Measurements from ENCODE around the gene RPL15.

RPL15 gene

DNA sequence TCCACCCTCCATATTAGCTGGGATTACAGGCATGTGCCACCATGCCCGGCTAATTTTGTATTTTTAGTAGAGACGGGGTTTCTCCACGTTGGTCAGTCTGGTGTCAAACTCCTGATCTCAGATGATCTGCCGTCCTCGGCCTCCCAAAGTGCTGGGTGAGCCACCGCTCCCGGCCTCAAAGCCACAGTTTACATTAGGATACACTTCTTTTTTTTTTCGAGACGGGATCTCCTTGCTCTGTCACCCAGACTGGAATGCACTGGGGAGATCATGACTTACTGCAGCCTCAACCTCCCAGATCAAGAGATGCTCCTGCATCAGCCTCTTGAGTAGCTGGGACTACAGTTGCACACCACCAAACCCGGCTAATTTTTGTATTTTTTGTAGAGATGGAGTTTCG lies 25.6 kb downstream of the RPL15 start:
- Histone ChIP-seq H3K9ac (ENCODE audit: low read length in 5 of 5) (no peak overlapping the region), H3K4me3 (ENCODE audit: low read depth in 1 of 5, low read length in 5 of 5) (no peak overlapping the region), H3K27ac (ENCODE audit: low read depth, low read length) (no peak overlapping the region), H3K27me3 (ENCODE audit: control insufficient read depth in 5 of 5, insufficient read depth in 4 of 5, low read length in 5 of 5) (no peaks in the 10 kb centered on the region), H3K36me3 (ENCODE audit: control insufficient read depth in 5 of 5, insufficient read depth in 5 of 5, low read length in 5 of 5) (no peaks in the 10 kb centered on the region), H3K4me1 (ENCODE audit: control insufficient read depth in 5 of 5, insufficient read depth in 5 of 5, low read length in 5 of 5) (peaks cover 4 to 21% (median 18%) of the 10 kb centered on the region in 5 donors), H3K9me3 (ENCODE audit: control insufficient read depth in 5 of 5, low read length in 5 of 5) (peaks cover 0 to 5% (median 0%) of the 10 kb centered on the region in 5 donors)

DNA sequence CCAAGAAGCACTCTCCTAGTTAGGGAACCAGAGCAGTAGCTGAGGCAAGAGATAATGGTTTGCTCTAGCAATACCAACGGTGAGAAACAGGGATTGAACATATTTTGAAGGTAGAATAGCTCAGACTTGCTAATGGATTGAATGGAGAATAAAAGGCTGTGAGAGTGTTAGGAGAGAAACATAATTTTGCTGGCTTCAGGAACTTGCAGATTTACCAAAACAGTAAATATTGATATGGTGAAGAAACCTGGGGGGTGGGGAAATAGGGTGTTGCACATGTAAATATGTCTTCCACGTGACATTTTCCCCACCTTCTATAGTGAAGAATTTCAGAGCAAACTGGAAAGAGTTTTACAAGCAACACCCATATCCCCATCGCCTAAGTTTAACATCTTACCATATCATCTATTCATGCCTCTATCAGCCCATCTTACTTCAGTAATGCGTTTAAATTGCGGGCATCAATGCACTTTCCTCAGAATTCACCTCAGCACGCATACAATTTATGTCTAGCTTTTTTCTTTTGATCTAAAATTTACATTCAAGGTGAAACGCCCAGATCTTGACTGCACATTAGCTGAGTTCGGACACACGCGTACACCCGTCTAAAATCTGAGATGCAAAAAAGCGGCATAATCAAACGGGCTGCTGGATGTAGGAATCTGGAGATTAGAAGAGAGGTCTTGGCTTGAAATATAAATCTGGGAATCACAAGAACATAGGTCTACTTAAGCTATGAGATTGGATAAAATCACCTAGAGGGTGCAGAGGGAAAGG lies 27.3 kb downstream of the RPL15 start:
- Histone ChIP-seq H3K9me3 (ENCODE audit: control insufficient read depth in 5 of 5, low read length in 5 of 5) (no peaks in the 10 kb centered on the region), H3K36me3 (ENCODE audit: control insufficient read depth in 5 of 5, insufficient read depth in 5 of 5, low read length in 5 of 5) (peaks cover 0 to 3% (median 0%) of the 10 kb centered on the region in 5 donors), H3K27me3 (ENCODE audit: control insufficient read depth in 5 of 5, insufficient read depth in 4 of 5, low read length in 5 of 5) (no peaks in the 10 kb centered on the region), H3K4me3 (ENCODE audit: low read depth in 1 of 5, low read length in 5 of 5) (peak overlapping the region; percentile 67 to 76 (median 74)), H3K27ac (ENCODE audit: low read depth, low read length) (no peak overlapping the region), H3K9ac (ENCODE audit: low read length in 5 of 5) (peak overlapping the region in 2 of 5 donors; percentile 23 to 43), H3K4me1 (ENCODE audit: control insufficient read depth in 5 of 5, insufficient read depth in 5 of 5, low read length in 5 of 5) (peaks cover 4 to 37% (median 31%) of the 10 kb centered on the region in 5 donors)

- H3K9ac ChIP-seq (ENCODE audit: low read length in 5 of 5), result peak within 1 kb of the TSS; percentile 11 to 95 (median 80)
- H3K27ac ChIP-seq (ENCODE audit: low read depth, low read length), result peak within 1 kb of the TSS; percentile 82
- H3K27me3 ChIP-seq (ENCODE audit: control insufficient read depth in 5 of 5, insufficient read depth in 4 of 5, low read length in 5 of 5), result no peaks in the 10 kb centered on the region
- H3K36me3 ChIP-seq (ENCODE audit: control insufficient read depth in 5 of 5, insufficient read depth in 5 of 5, low read length in 5 of 5), result peaks cover 0 to 3% (median 0%) of the 10 kb centered on the region in 5 donors
- H3K9me3 ChIP-seq (ENCODE audit: control insufficient read depth in 5 of 5, low read length in 5 of 5), result no peaks in the 10 kb centered on the region
- peak within 1 kb of the TSS; percentile 74 to 94 (median 79) for H3K4me3 ChIP-seq (ENCODE audit: low read depth in 1 of 5, low read length in 5 of 5)
- peaks cover 4 to 45% (median 39%) of the 10 kb centered on the region in 5 donors for H3K4me1 ChIP-seq (ENCODE audit: control insufficient read depth in 5 of 5, insufficient read depth in 5 of 5, low read length in 5 of 5)
Measured at GRCh38 chr3:23944861-23945662, 28.1 kb downstream of the RPL15 start, which contains the start of gene NR1D2. NR1D2 (plus strand) TSS chr3:23945286; CDS start chr3:23945579, 293 bp downstream.

GRCh38 chr3:23945663-23945912 lies 28.7 kb downstream of the RPL15 start:
- Histone ChIP-seq H3K4me3 (ENCODE audit: low read depth in 1 of 5, low read length in 5 of 5) (peak overlapping the region in 4 of 5 donors; percentile 48 to 74 (median 66)), H3K36me3 (ENCODE audit: control insufficient read depth in 5 of 5, insufficient read depth in 5 of 5, low read length in 5 of 5) (peaks cover 0 to 3% (median 0%) of the 10 kb centered on the region in 5 donors), H3K27ac (ENCODE audit: low read depth, low read length) (no peak overlapping the region), H3K9me3 (ENCODE audit: control insufficient read depth in 5 of 5, low read length in 5 of 5) (no peaks in the 10 kb centered on the region), H3K9ac (ENCODE audit: low read length in 5 of 5) (peak overlapping the region in 2 of 5 donors; percentile 42 to 70), H3K4me1 (ENCODE audit: control insufficient read depth in 5 of 5, insufficient read depth in 5 of 5, low read length in 5 of 5) (peaks cover 4 to 50% (median 44%) of the 10 kb centered on the region in 5 donors), H3K27me3 (ENCODE audit: control insufficient read depth in 5 of 5, insufficient read depth in 4 of 5, low read length in 5 of 5) (no peaks in the 10 kb centered on the region)

- peaks cover 4 to 52% (median 46%) of the 10 kb centered on the region in 5 donors for H3K4me1 ChIP-seq (ENCODE audit: control insufficient read depth in 5 of 5, insufficient read depth in 5 of 5, low read length in 5 of 5)
- no peaks in the 10 kb centered on the region for H3K9me3 ChIP-seq (ENCODE audit: control insufficient read depth in 5 of 5, low read length in 5 of 5)
- H3K36me3 ChIP-seq (ENCODE audit: control insufficient read depth in 5 of 5, insufficient read depth in 5 of 5, low read length in 5 of 5), result peaks cover 0 to 3% (median 0%) of the 10 kb centered on the region in 5 donors
- H3K27ac ChIP-seq (ENCODE audit: low read depth, low read length), result peak overlapping the region; percentile 82
- H3K27me3 ChIP-seq (ENCODE audit: control insufficient read depth in 5 of 5, insufficient read depth in 4 of 5, low read length in 5 of 5), result no peaks in the 10 kb centered on the region
- H3K9ac ChIP-seq (ENCODE audit: low read length in 5 of 5), result peak overlapping the region; percentile 11 to 95 (median 80)
- H3K4me3 ChIP-seq (ENCODE audit: low read depth in 1 of 5, low read length in 5 of 5), result peak overlapping the region; percentile 74 to 94 (median 82)
Measured at GRCh38 chr3:23945913-23946687, 29.2 kb downstream of the RPL15 start.

DNA sequence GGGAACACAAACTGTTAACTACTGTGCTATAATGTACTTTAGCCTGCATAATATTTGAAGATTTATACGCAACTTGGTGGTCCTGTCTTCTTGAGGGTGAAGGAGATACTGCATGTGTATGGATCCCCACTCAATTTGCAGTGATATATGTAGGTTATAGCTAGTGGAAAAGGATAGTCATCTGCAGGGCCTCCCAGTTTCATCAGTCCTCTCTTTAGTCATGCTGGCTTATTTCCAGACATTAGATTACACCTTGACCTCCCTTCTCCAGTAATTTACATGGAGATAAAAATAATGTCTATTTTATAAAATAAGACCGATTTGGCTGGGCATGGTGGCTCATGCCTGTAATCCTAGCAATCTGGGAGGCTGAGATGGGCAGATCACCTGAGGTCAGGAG lies 31.8 kb downstream of the RPL15 start:
- Histone ChIP-seq H3K4me1 (ENCODE audit: control insufficient read depth in 5 of 5, insufficient read depth in 5 of 5, low read length in 5 of 5) (peaks cover 4 to 77% (median 70%) of the 10 kb centered on the region in 5 donors), H3K27ac (ENCODE audit: low read depth, low read length) (peak overlapping the region; percentile 82), H3K4me3 (ENCODE audit: low read depth in 1 of 5, low read length in 5 of 5) (no peak overlapping the region)

GRCh38 chr3:23949784-23950183 lies 32.9 kb downstream of the RPL15 start:
- Histone ChIP-seq H3K27ac (ENCODE audit: low read depth, low read length) (peak overlapping the region; percentile 82), H3K4me1 (ENCODE audit: control insufficient read depth in 5 of 5, insufficient read depth in 5 of 5, low read length in 5 of 5) (peaks cover 4 to 76% (median 75%) of the 10 kb centered on the region in 5 donors), H3K9me3 (ENCODE audit: control insufficient read depth in 5 of 5, low read length in 5 of 5) (no peaks in the 10 kb centered on the region), H3K36me3 (ENCODE audit: control insufficient read depth in 5 of 5, insufficient read depth in 5 of 5, low read length in 5 of 5) (peaks cover 3 to 7% (median 4%) of the 10 kb centered on the region in 5 donors), H3K27me3 (ENCODE audit: control insufficient read depth in 5 of 5, insufficient read depth in 4 of 5, low read length in 5 of 5) (no peaks in the 10 kb centered on the region), H3K4me3 (ENCODE audit: low read depth in 1 of 5, low read length in 5 of 5) (no peak overlapping the region), H3K9ac (ENCODE audit: low read length in 5 of 5) (peak overlapping the region in 1 of 5 donors; percentile 51)

More for the DNA sequence above, 31.8 kb downstream of the RPL15 start:
- no peaks in the 10 kb centered on the region for H3K27me3 ChIP-seq (ENCODE audit: control insufficient read depth in 5 of 5, insufficient read depth in 4 of 5, low read length in 5 of 5)
- H3K9ac ChIP-seq (ENCODE audit: low read length in 5 of 5), result no peak overlapping the region
- no peaks in the 10 kb centered on the region for H3K9me3 ChIP-seq (ENCODE audit: control insufficient read depth in 5 of 5, low read length in 5 of 5)
- H3K36me3 ChIP-seq (ENCODE audit: control insufficient read depth in 5 of 5, insufficient read depth in 5 of 5, low read length in 5 of 5), result peaks cover 0 to 3% (median 0%) of the 10 kb centered on the region in 5 donors

DNA sequence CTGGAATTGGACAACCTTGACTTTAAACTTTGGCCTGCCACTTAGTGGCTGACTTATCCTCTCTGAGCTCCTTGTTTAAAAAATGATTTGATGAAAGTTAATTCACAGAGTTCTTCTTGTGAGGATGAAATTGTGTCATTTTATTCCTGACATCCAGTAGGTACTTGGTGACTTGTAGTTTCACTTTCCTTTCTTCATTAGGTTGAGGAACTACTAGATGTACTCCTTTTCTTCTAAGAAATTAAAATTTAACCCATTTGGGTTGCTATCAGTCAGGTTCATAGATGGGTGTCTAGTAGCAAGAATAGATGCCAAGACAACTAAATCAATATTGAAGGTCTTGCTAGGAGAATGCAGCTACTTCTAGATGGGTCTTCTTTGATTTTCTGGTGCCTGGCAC lies 33.4 kb downstream of the RPL15 start:
- no peak overlapping the region for H3K4me3 ChIP-seq (ENCODE audit: low read depth in 1 of 5, low read length in 5 of 5)
- no peaks in the 10 kb centered on the region for H3K9me3 ChIP-seq (ENCODE audit: control insufficient read depth in 5 of 5, low read length in 5 of 5)
- no peaks in the 10 kb centered on the region for H3K27me3 ChIP-seq (ENCODE audit: control insufficient read depth in 5 of 5, insufficient read depth in 4 of 5, low read length in 5 of 5)
- peaks cover 4 to 79% (median 75%) of the 10 kb centered on the region in 5 donors for H3K4me1 ChIP-seq (ENCODE audit: control insufficient read depth in 5 of 5, insufficient read depth in 5 of 5, low read length in 5 of 5)
- H3K36me3 ChIP-seq (ENCODE audit: control insufficient read depth in 5 of 5, insufficient read depth in 5 of 5, low read length in 5 of 5), result peaks cover 6 to 10% (median 8%) of the 10 kb centered on the region in 5 donors
- H3K27ac ChIP-seq (ENCODE audit: low read depth, low read length), result peak overlapping the region; percentile 82
- peak overlapping the region in 2 of 5 donors; percentile 16 to 51 for H3K9ac ChIP-seq (ENCODE audit: low read length in 5 of 5)

GRCh38 chr3:23952646-23953045 lies 35.7 kb downstream of the RPL15 start:
- H3K27ac ChIP-seq (ENCODE audit: low read depth, low read length), result no peak overlapping the region
- peaks cover 6 to 22% (median 13%) of the 10 kb centered on the region in 5 donors for H3K36me3 ChIP-seq (ENCODE audit: control insufficient read depth in 5 of 5, insufficient read depth in 5 of 5, low read length in 5 of 5)
- H3K4me3 ChIP-seq (ENCODE audit: low read depth in 1 of 5, low read length in 5 of 5), result no peak overlapping the region
- H3K4me1 ChIP-seq (ENCODE audit: control insufficient read depth in 5 of 5, insufficient read depth in 5 of 5, low read length in 5 of 5), result peaks cover 0 to 64% (median 59%) of the 10 kb centered on the region in 5 donors
- H3K9ac ChIP-seq (ENCODE audit: low read length in 5 of 5), result no peak overlapping the region
- no peaks in the 10 kb centered on the region for H3K9me3 ChIP-seq (ENCODE audit: control insufficient read depth in 5 of 5, low read length in 5 of 5)
- no peaks in the 10 kb centered on the region for H3K27me3 ChIP-seq (ENCODE audit: control insufficient read depth in 5 of 5, insufficient read depth in 4 of 5, low read length in 5 of 5)

Data from subcutaneous abdominal adipose tissue (tissue), 5 donors.